Forelimb muscle (tissue), 1 donor: ENCODE measurements around the gene ZNF19. TPM values are rescaled to one million over a fixed set of nuclear protein-coding genes. Genes with fewer than 3 reads are reported as not detected.

Experiments used
- DNase-seq: peaks from one replicate; pipeline ENCODE4 v3.0.0-alpha.2; 2013; ENCODE audit warnings: low read depth
- polyA plus RNA-seq: library from polyadenylated mRNA; unstranded; fragments of 120-200 nt; gene quantifications from one replicate; pipeline ENCODE4 v1.2.1, GENCODE V29; 2013; ENCODE audit not compliant: insufficient read length

ZNF19 gene
- polyA plus RNA-seq, 1 donor = 2.7 TPM

DNA sequence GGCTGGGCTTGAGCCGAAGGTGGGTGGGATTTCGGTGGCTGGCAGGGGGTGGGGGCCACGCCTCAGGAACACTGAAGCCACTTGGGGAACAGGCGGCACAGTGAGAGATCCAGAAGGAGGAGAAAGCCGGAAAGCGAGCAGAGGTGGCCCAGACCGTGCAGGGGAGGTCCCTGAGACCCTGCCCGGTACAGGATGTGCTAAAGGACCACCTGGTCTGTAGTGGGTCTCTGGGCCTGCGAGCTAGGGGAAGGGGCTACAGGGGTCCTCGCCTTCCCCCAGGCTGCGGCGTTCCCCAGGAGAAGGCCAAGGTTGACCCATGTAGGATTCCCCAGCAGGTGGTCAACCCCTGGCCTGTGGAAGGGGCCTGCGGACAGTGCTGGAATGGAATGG, 47.1 kb downstream of the ZNF19 start, which contains the start of gene TLE7:
TSS of gene TLE7 (minus strand) at position 4 of the 390 bp plus-strand sequence. CDS start 8,730 bp downstream, outside the sequence.
- no peak for DNase-seq

- no peak for DNase-seq
Measured at GRCh38 chr16:71441348-71442050, 47.6 kb downstream of the ZNF19 start.

- DNase-seq = no peak
Measured at GRCh38 chr16:71440669-71441347, 48.3 kb downstream of the ZNF19 start.

DNA sequence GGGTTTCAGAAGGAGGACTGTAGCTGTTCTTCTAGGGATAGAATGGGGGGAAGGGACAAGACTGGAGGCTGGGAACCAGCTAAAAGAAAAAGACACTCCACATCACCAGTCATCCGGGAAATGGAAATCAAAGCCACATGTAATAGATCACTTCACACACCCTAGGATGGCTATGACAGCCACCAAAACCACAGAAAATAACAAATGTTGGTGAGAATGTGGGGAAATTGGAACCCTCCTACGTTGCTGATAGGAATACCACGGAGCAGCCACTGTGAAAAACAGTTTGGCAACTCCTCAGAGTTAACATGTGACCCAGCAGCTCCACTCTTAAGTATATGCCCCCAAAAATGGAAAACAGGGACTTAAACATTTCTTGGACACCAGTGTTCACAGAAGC, 49.6 kb downstream of the ZNF19 start:
- DNase-seq = no peak

GRCh38 chr16:71436473-71436872, 52.7 kb downstream of the ZNF19 start:
- DNase-seq = no peak

GRCh38 chr16:71432906-71433305, 56.2 kb downstream of the ZNF19 start:
- DNase-seq = no peak

DNA sequence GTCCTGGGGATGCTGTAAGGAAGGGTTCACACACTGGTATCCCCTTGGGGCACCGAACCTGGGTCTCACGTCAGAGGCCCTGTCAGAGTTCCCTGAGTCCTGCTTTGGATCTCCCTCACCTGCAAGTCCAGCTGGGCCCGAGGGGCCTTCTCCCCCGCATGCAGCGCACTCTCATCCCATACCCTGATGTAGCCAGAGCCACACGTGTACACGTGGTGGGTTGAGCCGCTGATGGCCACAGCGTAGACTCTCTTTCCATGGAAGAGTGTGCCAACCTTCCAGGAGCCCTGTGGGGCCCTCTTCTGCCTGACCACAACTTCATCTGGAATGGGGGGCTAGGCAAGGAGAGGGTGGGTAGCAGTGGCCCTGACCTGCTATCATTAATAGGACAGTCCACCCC, 57.1 kb downstream of the ZNF19 start:
- DNase-seq = no peak

GRCh38 chr16:71431176-71431575, 57.9 kb downstream of the ZNF19 start:
- no peak for DNase-seq

GRCh38 chr16:71430744-71431143, 58.4 kb downstream of the ZNF19 start:
- DNase-seq = no peak

DNA sequence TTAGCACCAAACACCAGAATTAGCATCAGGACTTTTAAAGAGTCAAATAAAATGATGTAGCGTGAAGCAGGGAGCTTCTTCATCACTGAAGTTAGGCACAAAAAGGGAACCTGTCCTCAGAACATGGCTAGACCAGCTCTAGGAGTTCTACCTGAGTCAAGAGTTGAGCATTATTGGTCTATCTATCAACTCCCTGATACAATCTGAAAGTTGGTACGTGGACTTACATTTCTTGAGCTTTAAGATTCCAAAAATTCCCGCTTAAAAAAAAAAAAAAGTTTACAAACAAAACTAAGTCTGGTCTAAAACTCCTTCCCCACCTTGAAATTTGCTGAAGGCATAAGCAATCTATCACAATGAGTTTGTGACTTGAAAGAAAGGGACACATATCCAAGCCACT, 59.5 kb downstream of the ZNF19 start:
- DNase-seq = no peak

DNA sequence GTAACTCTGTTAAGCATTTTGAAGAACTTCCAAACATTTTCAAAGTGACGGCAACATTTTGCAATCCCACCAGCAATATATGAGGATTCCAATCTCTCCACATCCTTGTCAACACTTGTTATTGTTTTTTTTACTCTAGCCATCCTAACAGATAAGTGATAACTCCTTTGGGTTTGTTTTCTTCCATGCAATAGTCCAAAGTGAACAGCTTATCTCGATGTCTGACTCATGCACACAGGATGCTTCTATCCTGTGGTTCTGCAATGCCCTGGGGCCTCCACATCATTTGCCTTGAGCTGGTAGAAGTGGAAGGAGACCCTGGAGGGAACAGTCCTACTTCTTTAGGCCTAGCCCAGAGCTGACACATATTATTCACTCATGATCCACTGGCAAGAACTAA, 60.2 kb downstream of the ZNF19 start:
- no peak for DNase-seq

DNA sequence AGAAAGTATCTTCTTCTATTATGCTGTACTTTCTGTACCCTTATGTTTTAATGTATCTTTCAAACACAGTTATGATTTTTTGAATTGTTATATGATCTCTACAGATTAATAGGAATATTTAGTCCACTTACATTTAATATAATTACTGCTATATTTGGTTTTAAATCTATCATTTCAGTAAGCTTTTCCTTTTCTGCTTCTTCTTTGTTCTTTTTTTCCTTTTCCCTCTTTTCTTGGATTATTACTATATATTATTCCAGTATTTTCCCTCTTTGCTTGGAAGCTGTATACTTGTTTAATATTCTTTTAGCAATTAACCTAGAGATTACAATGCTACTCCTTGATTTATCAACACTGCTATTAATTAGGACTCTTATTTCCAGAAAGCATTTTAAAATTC, 60.7 kb downstream of the ZNF19 start:
- DNase-seq = no peak

- no peak for DNase-seq
Measured at GRCh38 chr16:71426880-71427615, 62.1 kb downstream of the ZNF19 start.

GRCh38 chr16:71426069-71426879, 62.9 kb downstream of the ZNF19 start:
- DNase-seq = no peak

GRCh38 chr16:71425746-71426068, 63.4 kb downstream of the ZNF19 start:
- no peak for DNase-seq

- DNase-seq = no peak
Measured at GRCh38 chr16:71424626-71425025, 64.5 kb downstream of the ZNF19 start.

GRCh38 chr16:71423865-71424264, 65.3 kb downstream of the ZNF19 start:
- no peak for DNase-seq

Other genes starting within 250 kb of the ZNF19 start
- 24.0 TPM for gene CMTR2, start 199.9 kb downstream of the ZNF19 start, polyA plus RNA-seq
- 0.33 TPM for gene CALB2, start 130.6 kb downstream of the ZNF19 start, polyA plus RNA-seq
- not detected for gene TLE7, start 47.3 kb downstream of the ZNF19 start, polyA plus RNA-seq
- gene ZNF23, start 27.1 kb downstream of the ZNF19 start, polyA plus RNA-seq = 10.8 TPM
- gene CHST4, start 37.1 kb upstream of the ZNF19 start, polyA plus RNA-seq = not detected
- not detected for gene TAT, start 87.8 kb upstream of the ZNF19 start, polyA plus RNA-seq
- gene MARVELD3, start 136.9 kb upstream of the ZNF19 start, polyA plus RNA-seq = 0.22 TPM
- 5.7 TPM for gene PHLPP2, start 235.4 kb upstream of the ZNF19 start, polyA plus RNA-seq